HG02938 (cell line): Measurements from ENCODE around the gene SLC25A22.
A peak's percentile ranks its signal among the peaks of the same experiment; 100 is the strongest.

Experiments
- ATAC-seq: cut with Tn5 transposase; IDR thresholded peaks from one replicate; pipeline ENCODE4 v1.9.1; 2021; ENCODE audit warnings: mild to moderate bottlenecking, moderate library complexity; ENCODE audit not compliant: unreplicated experiment

SLC25A22 gene

GRCh38 chr11:791658-792534, 6.2 kb downstream of the SLC25A22 start:
- ATAC-seq, result no peak

GRCh38 chr11:790721-791564, 7.1 kb downstream of the SLC25A22 start:
- no peak for ATAC-seq

- ATAC-seq, result no peak
Measured at GRCh38 chr11:789943-790342, 8.1 kb downstream of the SLC25A22 start, which contains the start of gene CEND1. Gene CEND1, minus strand, starts transcription at chr11:790090. Its CDS starts 1,514 bp downstream, at chr11:788576.

GRCh38 chr11:788953-789940, 8.8 kb downstream of the SLC25A22 start:
- no peak for ATAC-seq

- ATAC-seq, result no peak
Measured at GRCh38 chr11:788009-788640, 10.0 kb downstream of the SLC25A22 start.

GRCh38 chr11:787084-787675, 10.9 kb downstream of the SLC25A22 start:
- no peak for ATAC-seq

GRCh38 chr11:786235-787083, 11.6 kb downstream of the SLC25A22 start:
- ATAC-seq, result no peak

GRCh38 chr11:783581-784015, 14.5 kb downstream of the SLC25A22 start:
- no peak for ATAC-seq

- ATAC-seq, result no peak
Measured at GRCh38 chr11:782264-783174, 15.6 kb downstream of the SLC25A22 start.

- ATAC-seq, result no peak
Measured at GRCh38 chr11:779955-780532, 18.0 kb downstream of the SLC25A22 start.

GRCh38 chr11:778976-779954, 18.8 kb downstream of the SLC25A22 start:
- no peak for ATAC-seq

- peak; percentile 40 for ATAC-seq
Measured at GRCh38 chr11:777288-778255, 20.5 kb downstream of the SLC25A22 start, which contains the start of gene GATD1. Gene GATD1, minus strand, starts transcription at chr11:777487. Its CDS starts 25 bp downstream, at chr11:777462.

GRCh38 chr11:776561-777287, 21.4 kb downstream of the SLC25A22 start:
- ATAC-seq, result peak; percentile 25

- ATAC-seq, result no peak
Measured at GRCh38 chr11:776263-776560, 21.9 kb downstream of the SLC25A22 start.
